HepG2 (cell line): ENCODE data around the gene RNASE7. TPM values are rescaled to one million over a fixed set of nuclear protein-coding genes. Genes with fewer than 3 reads are reported as not detected.

Experiments
- ATF4 ChIP-seq, 2 experiments: fragments of 450-650 bp in 1 of 2; sonication (generic) in 1 of 2; formaldehyde crosslinking; IDR thresholded peaks; 2 replicates each; pipeline versions ENCODE4 v1.5.0 to v1.8.0; 2020 to 2022; ENCODE audit warnings: mild to moderate bottlenecking in 1 of 2, missing genetic modification reagents in 1 of 2
- ATF5 ChIP-seq: sonication (generic); formaldehyde crosslinking; IDR thresholded peaks from 2 replicates; pipeline ENCODE4 v1.4.0; 2020; ENCODE audit warnings: mild to moderate bottlenecking, low read depth, missing genetic modification reagents
- CBX5 ChIP-seq: sonication (generic); formaldehyde crosslinking; IDR thresholded peaks from 2 replicates; pipeline ENCODE4 v1.4.0; 2020; ENCODE audit warnings: missing genetic modification reagents, borderline replicate concordance
- CREM ChIP-seq, 2 experiments: sonication (generic) in 1 of 2; formaldehyde crosslinking in 1 of 2; IDR thresholded peaks; 2 replicates each; pipeline versions ENCODE4 v1.4.0 to v1.6.1; 2016 to 2020; ENCODE audit warnings: antibody characterized with exemption in 1 of 2, mild to moderate bottlenecking in 1 of 2, missing genetic modification reagents in 1 of 2
- CSRNP2 ChIP-seq: sonication (generic); formaldehyde crosslinking; conservative IDR thresholded peaks from 2 replicates; pipeline ENCODE4 v1.8.0; 2022; ENCODE audit warnings: low read depth, missing genetic modification reagents
- GABPA ChIP-seq, 2 experiments: IDR thresholded peaks; 2 replicates each; pipeline ENCODE4 v1.6.1; 2011 to 2016; ENCODE audit warnings: low read depth in 2 of 2, low read length in 1 of 2, missing biosample characterization in 1 of 2, missing genetic modification characterization in 1 of 2
- JUNB ChIP-seq: sonication (generic); formaldehyde crosslinking; IDR thresholded peaks from 2 replicates; pipeline ENCODE4 v1.8.0; 2022; ENCODE audit warnings: missing genetic modification reagents, mild to moderate bottlenecking, borderline replicate concordance
- KDM3A ChIP-seq: IDR thresholded peaks from 2 replicates; pipeline ENCODE4 v1.6.1; 2018; ENCODE audit warnings: low read depth, missing compliant biosample characterization
- KLF6 ChIP-seq: IDR thresholded peaks from 2 replicates; pipeline ENCODE4 v1.8.0; 2016; ENCODE audit warnings: missing biosample characterization, missing genetic modification reagents
- MAFF ChIP-seq: IDR thresholded peaks from 2 replicates; pipeline ENCODE4 v1.6.1; 2011; ENCODE audit warnings: low read depth, low read length, improper control_type of control experiment
- MBD4 ChIP-seq: IDR thresholded peaks from 2 replicates; pipeline ENCODE4 v1.6.1; 2012; ENCODE audit warnings: low read length, inconsistent platforms, borderline replicate concordance
- MTF2 ChIP-seq: sonication (generic); formaldehyde crosslinking; IDR thresholded peaks from 2 replicates; pipeline ENCODE4 v1.5.0; 2020; ENCODE audit warnings: missing genetic modification reagents, borderline replicate concordance
- MXD3 ChIP-seq: IDR thresholded peaks from 2 replicates; pipeline ENCODE4 v1.6.1; 2016; ENCODE audit warnings: mild to moderate bottlenecking, missing biosample characterization, missing genetic modification reagents
- SRSF1 ChIP-seq: fragments of 200-400 bp; formaldehyde crosslinking; optimal IDR thresholded peaks from 2 replicates; pipeline ENCODE3; 2017; ENCODE audit warnings: mild to moderate bottlenecking, low read depth, low read length, moderate library complexity
- STAG1 ChIP-seq: sonication (generic); formaldehyde crosslinking; IDR thresholded peaks from 2 replicates; pipeline ENCODE4 v1.4.0; 2020; ENCODE audit warnings: missing genetic modification reagents
- ZMYM2 ChIP-seq: sonication (generic); formaldehyde crosslinking; IDR thresholded peaks from 2 replicates; pipeline ENCODE4 v1.8.0; 2022; ENCODE audit warnings: mild to moderate bottlenecking, missing genetic modification reagents
- ZNF414 ChIP-seq: sonication (generic); formaldehyde crosslinking; IDR thresholded peaks from 2 replicates; pipeline ENCODE4 v1.5.0; 2020; ENCODE audit warnings: missing genetic modification reagents
- ZNF546 ChIP-seq: sonication (generic); formaldehyde crosslinking; conservative IDR thresholded peaks from 2 replicates; pipeline ENCODE4 v1.8.1; 2023; ENCODE audit warnings: mild to moderate bottlenecking, missing genetic modification reagents
- ZNF597 ChIP-seq: sonication (generic); formaldehyde crosslinking; IDR thresholded peaks from 2 replicates; pipeline ENCODE4 v1.5.0; 2020; ENCODE audit warnings: missing genetic modification reagents
- ZSCAN20 ChIP-seq: sonication (generic); formaldehyde crosslinking; IDR thresholded peaks from 2 replicates; pipeline ENCODE4 v1.4.0; 2020; ENCODE audit warnings: missing genetic modification reagents, mild to moderate bottlenecking, borderline replicate concordance
- ZSCAN29 ChIP-seq: sonication (generic); formaldehyde crosslinking; conservative IDR thresholded peaks from 2 replicates; pipeline ENCODE4 v1.4.0; 2020; ENCODE audit warnings: mild to moderate bottlenecking, missing genetic modification reagents
- polyA plus RNA-seq, 8 experiments: library from polyadenylated mRNA; depleted of rRNA in 3 of 8; stranded (reverse) in 7 of 8; unstranded in 1 of 8; fragments of >200 nt; fragmentation: Illumina TruSeq in 4 of 8; extraction: Trizol in 4 of 8; gene quantifications; 2 replicates each; pipeline versions ENCODE4 v1.2.1 to v1.2.3, GENCODE V29; 2011 to 2016; ENCODE audit warnings: low read depth in 4 of 8, missing spikeins in 1 of 8, mixed read lengths in 1 of 8; ENCODE audit not compliant: insufficient read depth in 1 of 8
- total RNA-seq, 5 experiments: library from RNA; depleted of rRNA; stranded (reverse); fragments of >200 nt; fragmentation: Illumina TruSeq; extraction: Trizol; gene quantifications; 2 replicates each; pipeline ENCODE4 v1.2.3, GENCODE V29; 2016; ENCODE audit warnings: low read depth in 1 of 5

Gene RNASE7
- total and polyA plus RNA-seq, 2 of the 13 experiments (the other 11 are each of a cell fraction or from before 2014, with no cell fraction given), result 0.04 TPM; not detected in 1

GRCh38 chr14:21068521-21069387, 26.6 kb downstream of the RNASE7 start (continued):
- TF ChIP-seq GABPA (IDR thresholded peaks at IDR 0.05; ENCODE audit: low read depth, low read length), result no peak
- TF ChIP-seq GABPA (CRISPR knock-in tag; IDR thresholded peaks at IDR 0.05; ENCODE audit: low read depth), result 0 out of 2 replicates have a peak, but pooled peaks have one; percentile 22
- TF ChIP-seq ZSCAN29 (CRISPR knock-in tag), result no peak
- TF ChIP-seq ATF4 (CRISPR knock-in tag; IDR thresholded peaks at IDR 0.05), result no peak
- TF ChIP-seq SRSF1, result no peak
- TF ChIP-seq MTF2 (CRISPR knock-in tag), result no peak
- no peak; the same call in 1 of the 2 replicates for TF ChIP-seq CREM (IDR thresholded peaks at IDR 0.05)
- no peak for TF ChIP-seq CREM (CRISPR knock-in tag; IDR thresholded peaks at IDR 0.05)
- TF ChIP-seq CBX5, result 0 out of 2 replicates have a peak, but pooled peaks have one; percentile 47
- no peak for TF ChIP-seq KDM3A (CRISPR knock-in tag)
- no peak for TF ChIP-seq KLF6
- TF ChIP-seq ZNF546 (CRISPR knock-in tag), result 0 out of 2 replicates have a peak, but pooled peaks have one; percentile 67
- 0 out of 2 replicates have a peak, but pooled peaks have one; percentile 35 for TF ChIP-seq ZNF414
- no peak for TF ChIP-seq ZSCAN20 (CRISPR knock-in tag)
- peak; percentile 84 for TF ChIP-seq STAG1 (CRISPR knock-in tag)
- no peak for TF ChIP-seq ATF5 (CRISPR knock-in tag)
- TF ChIP-seq JUNB, result no peak
- TF ChIP-seq MBD4, result no peak
- TF ChIP-seq MXD3, result peak; percentile 47; the same call in 1 of the 2 replicates
- peak; percentile 62 for TF ChIP-seq ZMYM2 (CRISPR knock-in tag)
- TF ChIP-seq ZNF597 (CRISPR knock-in tag), result no peak
- no peak for TF ChIP-seq MAFF
- no peak for TF ChIP-seq CSRNP2 (CRISPR knock-in tag)
